AG09309 (cell line): Measurements from ENCODE around the gene GSTA3.

ENCODE experiments used
- DNase-seq: peaks from one replicate; pipeline ENCODE4 v3.0.0-alpha.2; 2010; ENCODE audit warnings: low read depth
- H3K4me3 ChIP-seq: 2 replicates; pipeline ENCODE4 v1.5.1; 2011; ENCODE audit warnings: mild to moderate bottlenecking, low read depth, low read length, moderate library complexity; ENCODE audit not compliant: control insufficient read depth
- CTCF ChIP-seq: IDR thresholded peaks from 2 replicates; pipeline ENCODE4 v1.5.1; 2011; ENCODE audit warnings: mild to moderate bottlenecking, low read depth, low read length, inconsistent platforms; ENCODE audit not compliant: insufficient read depth, control insufficient read depth; ENCODE audit errors: missing control alignments

Gene GSTA3

GRCh38 chr6:52937908-52938307, 28.4 kb upstream of the GSTA3 start:
- no peak for DNase-seq
- TF ChIP-seq CTCF: no peak
- no peak overlapping the region for H3K4me3 ChIP-seq

GRCh38 chr6:52933778-52934177, 24.3 kb upstream of the GSTA3 start:
- H3K4me3 ChIP-seq: no peak overlapping the region
- no peak for DNase-seq
- no peak for TF ChIP-seq CTCF

- no peak overlapping the region for H3K4me3 ChIP-seq
- no peak for TF ChIP-seq CTCF
- DNase-seq: no peak
These were observed 21.9 kb upstream of the GSTA3 start for GRCh38 chr6:52931351-52931750.

GRCh38 chr6:52929321-52930164, 20.0 kb upstream of the GSTA3 start:
- TF ChIP-seq CTCF: no peak
- H3K4me3 ChIP-seq: no peak overlapping the region
- DNase-seq: peak; percentile 78

GRCh38 chr6:52927451-52927850, 18.0 kb upstream of the GSTA3 start:
- no peak for TF ChIP-seq CTCF
- no peak overlapping the region for H3K4me3 ChIP-seq
- no peak for DNase-seq

GRCh38 chr6:52925919-52926792, 16.7 kb upstream of the GSTA3 start:
- H3K4me3 ChIP-seq: no peak overlapping the region
- DNase-seq: no peak
- no peak for TF ChIP-seq CTCF
